ENCODE measurements around the gene FGF10. TPM values are rescaled to one million over a fixed set of nuclear protein-coding genes. Genes with fewer than 3 reads are reported as not detected.

FGF10 gene
- total and polyA plus RNA-seq, 2 donors from 2014 or later: 0.19 to 6.3 TPM

DNA sequence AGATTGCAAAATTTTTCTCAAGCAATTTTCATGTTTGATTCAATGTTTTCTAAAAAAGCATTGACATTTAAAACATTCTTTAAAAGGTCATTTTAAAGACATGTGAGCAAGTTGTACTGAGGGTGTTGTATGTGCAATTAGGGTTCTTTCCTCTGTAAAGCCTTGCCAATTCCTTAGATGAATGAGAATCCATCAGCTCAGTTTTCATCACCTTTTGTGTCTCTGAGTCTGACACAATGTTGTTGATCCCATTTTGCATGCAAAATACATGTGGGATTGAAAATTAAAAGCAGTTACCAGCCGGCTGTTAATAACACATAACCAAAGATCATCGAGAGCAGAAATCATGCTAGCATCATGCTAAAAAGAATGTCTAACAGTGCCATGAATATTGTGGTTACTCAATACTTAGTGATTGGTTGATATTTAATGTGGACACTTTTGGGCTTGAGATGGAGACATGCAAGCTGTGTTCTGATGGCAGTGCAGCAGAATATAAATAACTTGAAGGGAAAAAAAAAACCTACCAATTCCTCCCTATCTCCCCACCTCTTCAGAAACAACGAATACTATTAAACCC, 57.7 kb downstream of the FGF10 start:
- H3K36me3 ChIP-seq (ENCODE audit: control insufficient read depth in 2 of 3, insufficient read depth in 3 of 3, low read length in 3 of 3): no peaks in the 10 kb centered on the region
- no peaks in the 10 kb centered on the region for H3K9me3 ChIP-seq (ENCODE audit: control insufficient read depth in 2 of 3, insufficient read depth in 1 of 3, low read length in 3 of 3)
- H3K9ac ChIP-seq (ENCODE audit: low read length in 3 of 3): no peak overlapping the region
- FAIRE-seq: no peak
- H3K4me1 ChIP-seq (ENCODE audit: control insufficient read depth in 2 of 3, insufficient read depth in 2 of 3, low read depth in 1 of 3, low read length in 3 of 3): no peaks in the 10 kb centered on the region
- DNase-seq: no peak
- TF ChIP-seq, protein P1, sequence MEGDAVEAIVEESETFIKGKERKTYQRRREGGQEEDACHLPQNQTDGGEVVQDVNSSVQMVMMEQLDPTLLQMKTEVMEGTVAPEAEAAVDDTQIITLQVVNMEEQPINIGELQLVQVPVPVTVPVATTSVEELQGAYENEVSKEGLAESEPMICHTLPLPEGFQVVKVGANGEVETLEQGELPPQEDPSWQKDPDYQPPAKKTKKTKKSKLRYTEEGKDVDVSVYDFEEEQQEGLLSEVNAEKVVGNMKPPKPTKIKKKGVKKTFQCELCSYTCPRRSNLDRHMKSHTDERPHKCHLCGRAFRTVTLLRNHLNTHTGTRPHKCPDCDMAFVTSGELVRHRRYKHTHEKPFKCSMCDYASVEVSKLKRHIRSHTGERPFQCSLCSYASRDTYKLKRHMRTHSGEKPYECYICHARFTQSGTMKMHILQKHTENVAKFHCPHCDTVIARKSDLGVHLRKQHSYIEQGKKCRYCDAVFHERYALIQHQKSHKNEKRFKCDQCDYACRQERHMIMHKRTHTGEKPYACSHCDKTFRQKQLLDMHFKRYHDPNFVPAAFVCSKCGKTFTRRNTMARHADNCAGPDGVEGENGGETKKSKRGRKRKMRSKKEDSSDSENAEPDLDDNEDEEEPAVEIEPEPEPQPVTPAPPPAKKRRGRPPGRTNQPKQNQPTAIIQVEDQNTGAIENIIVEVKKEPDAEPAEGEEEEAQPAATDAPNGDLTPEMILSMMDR (IDR thresholded peaks at IDR 0.05; ENCODE audit: borderline replicate concordance, extremely low read depth, insufficient read depth): no peak
- H3K27ac ChIP-seq (ENCODE audit: low read depth in 2 of 2, low read length in 2 of 2): no peak overlapping the region
- H3K27me3 ChIP-seq (ENCODE audit: control insufficient read depth, insufficient read depth, low read length): no peaks in the 10 kb centered on the region
- intact Hi-C loops (cut with DNase I): no loop called here
- H3K4me3 ChIP-seq (ENCODE audit: low read length in 3 of 3): no peak overlapping the region

DNA sequence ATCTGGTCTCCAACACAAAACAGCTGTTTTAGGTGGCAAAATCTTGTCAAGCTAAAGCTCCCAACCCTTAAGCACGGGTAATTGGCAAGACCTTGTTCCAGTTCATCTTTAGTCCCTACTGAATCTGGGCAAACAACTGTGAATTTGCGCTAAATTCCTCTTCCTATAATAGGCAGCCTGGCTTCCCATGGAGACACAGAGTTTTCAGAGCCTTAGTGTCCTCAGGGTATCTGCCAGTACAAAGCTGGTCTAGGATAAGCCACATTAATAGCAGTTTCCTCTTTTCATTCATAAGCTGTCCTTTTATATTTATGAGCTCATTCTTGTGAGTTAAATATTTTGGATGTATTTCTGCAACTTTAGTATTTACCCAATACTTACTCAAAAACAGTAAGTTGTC, 59.5 kb downstream of the FGF10 start:
- H3K4me3 ChIP-seq (ENCODE audit: low read length in 3 of 3): no peak overlapping the region
- no peaks in the 10 kb centered on the region for H3K4me1 ChIP-seq (ENCODE audit: control insufficient read depth in 2 of 3, insufficient read depth in 2 of 3, low read depth in 1 of 3, low read length in 3 of 3)
- no peak for FAIRE-seq
- intact Hi-C loops (cut with DNase I): no loop called here
- no peaks in the 10 kb centered on the region for H3K9me3 ChIP-seq (ENCODE audit: control insufficient read depth in 2 of 3, insufficient read depth in 1 of 3, low read length in 3 of 3)
- TF ChIP-seq, protein P1 (IDR thresholded peaks at IDR 0.05; ENCODE audit: borderline replicate concordance, extremely low read depth, insufficient read depth): no peak
- no peaks in the 10 kb centered on the region for H3K36me3 ChIP-seq (ENCODE audit: control insufficient read depth in 2 of 3, insufficient read depth in 3 of 3, low read length in 3 of 3)
- H3K27ac ChIP-seq (ENCODE audit: low read depth in 2 of 2, low read length in 2 of 2): no peak overlapping the region
- no peaks in the 10 kb centered on the region for H3K27me3 ChIP-seq (ENCODE audit: control insufficient read depth, insufficient read depth, low read length)
- DNase-seq: no peak
- no peak overlapping the region for H3K9ac ChIP-seq (ENCODE audit: low read length in 3 of 3)

DNA sequence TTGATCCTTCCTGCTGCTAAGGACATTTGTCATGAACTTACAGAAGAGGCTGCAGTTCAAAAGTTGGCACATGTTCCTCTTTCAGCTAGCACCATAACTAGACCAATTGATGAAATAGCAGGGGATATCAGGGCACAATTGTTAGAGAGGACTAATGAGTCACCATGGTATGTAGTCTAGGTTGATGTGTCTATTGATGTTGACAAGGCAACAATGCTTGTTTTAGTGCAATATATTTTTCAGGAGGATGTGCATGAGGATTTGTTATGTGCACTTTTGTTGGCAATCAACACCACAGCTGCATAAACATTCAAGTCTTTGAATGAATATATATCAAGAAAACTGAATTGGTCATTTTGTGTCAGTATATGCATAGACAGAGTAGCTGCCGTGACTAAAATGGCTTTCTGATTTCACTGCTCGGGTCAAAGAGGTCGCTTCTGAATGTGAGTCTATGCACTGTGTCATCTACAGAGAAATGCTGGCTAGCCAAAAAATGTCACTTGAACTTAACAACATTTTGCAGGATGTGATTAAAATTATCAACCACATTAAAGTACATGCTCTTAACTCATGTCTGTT, 68.0 kb downstream of the FGF10 start:
- intact Hi-C loops (cut with DNase I): no loop called here
- H3K36me3 ChIP-seq (ENCODE audit: control insufficient read depth in 2 of 3, insufficient read depth in 3 of 3, low read length in 3 of 3): no peaks in the 10 kb centered on the region
- no peaks in the 10 kb centered on the region for H3K9me3 ChIP-seq (ENCODE audit: control insufficient read depth in 2 of 3, insufficient read depth in 1 of 3, low read length in 3 of 3)
- no peak overlapping the region for H3K27ac ChIP-seq (ENCODE audit: low read depth in 2 of 2, low read length in 2 of 2)
- no peaks in the 10 kb centered on the region for H3K27me3 ChIP-seq (ENCODE audit: control insufficient read depth, insufficient read depth, low read length)
- TF ChIP-seq, protein P1 (IDR thresholded peaks at IDR 0.05; ENCODE audit: borderline replicate concordance, extremely low read depth, insufficient read depth): no peak
- H3K9ac ChIP-seq (ENCODE audit: low read length in 3 of 3): no peak overlapping the region
- no peaks in the 10 kb centered on the region for H3K4me1 ChIP-seq (ENCODE audit: control insufficient read depth in 2 of 3, insufficient read depth in 2 of 3, low read depth in 1 of 3, low read length in 3 of 3)
- no peak overlapping the region for H3K4me3 ChIP-seq (ENCODE audit: low read length in 3 of 3)
- DNase-seq: no peak
- no peak for FAIRE-seq
